ENCODE results near the gene BRD3. TPM values are rescaled to one million over a fixed set of nuclear protein-coding genes. Genes with fewer than 3 reads are reported as not detected.

BRD3 gene
- total RNA-seq, 2 experiments from 2014 or later = 32.7 to 37.7 TPM

- H3K4me1 Mint-ChIP-seq (ENCODE audit: low read depth) = no peaks in the 10 kb centered on the region
- CTCF ChIA-PET = interaction anchor here (1.8 to 2.2 kb wide), 2 partner anchors 11 to 18 kb away, joined by 7 read pairs; no protein-coding TSS in a partner anchor
- no peak overlapping the region for H3K4me3 Mint-ChIP-seq
- DNase-seq (no peak), ATAC-seq (no peak)
- no peaks in the 10 kb centered on the region for H3K36me3 Mint-ChIP-seq (ENCODE audit: low read depth)
- POLR2A ChIA-PET = no interaction called here
- intact Hi-C loops (cut with micrococcal nuclease) = no loop called here
- H3K27ac Mint-ChIP-seq = no peak overlapping the region
- H3K9me3 Mint-ChIP-seq = no peaks in the 10 kb centered on the region
- TF ChIP-seq, protein P1, sequence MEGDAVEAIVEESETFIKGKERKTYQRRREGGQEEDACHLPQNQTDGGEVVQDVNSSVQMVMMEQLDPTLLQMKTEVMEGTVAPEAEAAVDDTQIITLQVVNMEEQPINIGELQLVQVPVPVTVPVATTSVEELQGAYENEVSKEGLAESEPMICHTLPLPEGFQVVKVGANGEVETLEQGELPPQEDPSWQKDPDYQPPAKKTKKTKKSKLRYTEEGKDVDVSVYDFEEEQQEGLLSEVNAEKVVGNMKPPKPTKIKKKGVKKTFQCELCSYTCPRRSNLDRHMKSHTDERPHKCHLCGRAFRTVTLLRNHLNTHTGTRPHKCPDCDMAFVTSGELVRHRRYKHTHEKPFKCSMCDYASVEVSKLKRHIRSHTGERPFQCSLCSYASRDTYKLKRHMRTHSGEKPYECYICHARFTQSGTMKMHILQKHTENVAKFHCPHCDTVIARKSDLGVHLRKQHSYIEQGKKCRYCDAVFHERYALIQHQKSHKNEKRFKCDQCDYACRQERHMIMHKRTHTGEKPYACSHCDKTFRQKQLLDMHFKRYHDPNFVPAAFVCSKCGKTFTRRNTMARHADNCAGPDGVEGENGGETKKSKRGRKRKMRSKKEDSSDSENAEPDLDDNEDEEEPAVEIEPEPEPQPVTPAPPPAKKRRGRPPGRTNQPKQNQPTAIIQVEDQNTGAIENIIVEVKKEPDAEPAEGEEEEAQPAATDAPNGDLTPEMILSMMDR (IDR thresholded peaks at IDR 0.05) = no peak
- H3K27me3 Mint-ChIP-seq = peaks cover 2% of the 10 kb centered on the region
These were observed 62.9 kb downstream of the BRD3 start for GRCh38 chr9:134004881-134005280.

DNA sequence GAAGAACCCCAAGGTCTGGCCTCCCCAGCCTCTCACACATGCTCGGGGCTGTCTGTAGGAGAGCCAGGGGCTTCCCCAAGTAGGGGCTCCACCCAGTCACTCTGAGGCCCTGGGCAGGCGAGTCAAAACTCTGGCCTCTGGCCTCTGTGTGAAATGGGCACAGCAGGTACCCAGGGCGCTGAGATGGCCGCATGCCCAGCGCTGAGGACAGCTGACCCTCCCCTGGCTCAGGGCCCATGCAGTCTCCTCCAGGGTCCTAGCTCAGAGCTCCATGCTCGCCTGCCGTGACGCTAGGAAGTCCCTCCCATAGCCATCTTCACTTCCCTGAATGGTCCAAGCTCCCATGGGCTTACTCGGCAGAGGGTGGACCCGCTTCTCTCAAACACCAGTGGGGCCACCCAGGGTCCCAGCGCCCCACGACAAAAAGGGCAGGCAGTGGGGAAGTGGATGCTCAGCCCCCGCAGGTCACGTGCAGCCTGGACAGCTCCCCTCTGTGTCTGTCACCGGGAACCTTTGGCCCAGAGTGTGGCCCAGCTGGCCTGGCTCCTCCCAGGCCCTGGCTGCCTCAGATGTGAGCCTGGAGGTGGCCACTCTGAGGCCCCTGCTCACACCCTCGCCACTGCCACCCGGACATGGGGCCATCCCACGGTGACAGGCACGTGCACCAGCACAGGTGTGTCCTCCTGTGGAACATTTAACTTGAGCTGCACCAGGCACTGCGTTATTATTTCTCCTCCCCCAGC, 63.5 kb downstream of the BRD3 start:
- Mint-ChIP-seq H3K27ac (no peak overlapping the region), H3K4me1 (ENCODE audit: low read depth) (no peaks in the 10 kb centered on the region), H3K4me3 (no peak overlapping the region), H3K9me3 (no peaks in the 10 kb centered on the region), H3K36me3 (ENCODE audit: low read depth) (no peaks in the 10 kb centered on the region), H3K27me3 (peaks cover 2% of the 10 kb centered on the region)
- TF ChIP-seq, protein P1 (IDR thresholded peaks at IDR 0.05) = no peak
- intact Hi-C loops (cut with micrococcal nuclease) = no loop called here
- ChIA-PET POLR2A (no interaction called here), CTCF (interaction anchor here (0.6 to 2.2 kb wide), 3 partner anchors 11 to 1487 kb away, joined by 3 to 7 read pairs (median 7); no protein-coding TSS in a partner anchor)
- ATAC-seq (no peak), DNase-seq (no peak)

- Mint-ChIP-seq H3K9me3 (no peaks in the 10 kb centered on the region), H3K4me1 (ENCODE audit: low read depth) (no peaks in the 10 kb centered on the region), H3K27ac (no peak overlapping the region), H3K4me3 (no peak overlapping the region), H3K36me3 (ENCODE audit: low read depth) (no peaks in the 10 kb centered on the region), H3K27me3 (peaks cover 2% of the 10 kb centered on the region)
- no peak for ATAC-seq
- intact Hi-C loops (cut with micrococcal nuclease) = no loop called here
- ChIA-PET POLR2A (no interaction called here), CTCF (no interaction called here)
- no peak for DNase-seq
- TF ChIP-seq, protein P1 (IDR thresholded peaks at IDR 0.05) = no peak
These were observed 64.6 kb downstream of the BRD3 start for GRCh38 chr9:134003237-134003636.

- no peak overlapping the region for H3K27ac Mint-ChIP-seq
- DNase-seq = no peak
- H3K4me3 Mint-ChIP-seq = no peak overlapping the region
- no peak for ATAC-seq
- H3K36me3 Mint-ChIP-seq (ENCODE audit: low read depth) = no peaks in the 10 kb centered on the region
- peaks cover 2% of the 10 kb centered on the region for H3K27me3 Mint-ChIP-seq
- TF ChIP-seq, protein P1 (IDR thresholded peaks at IDR 0.05) = no peak
- no peaks in the 10 kb centered on the region for H3K4me1 Mint-ChIP-seq (ENCODE audit: low read depth)
- ChIA-PET POLR2A (interaction anchor here (1.3 kb wide), 1 partner anchor 9 kb away, joined by 5 read pairs; no protein-coding TSS in a partner anchor), CTCF (no interaction called here)
- intact Hi-C loops (cut with micrococcal nuclease) = no loop called here
- no peaks in the 10 kb centered on the region for H3K9me3 Mint-ChIP-seq
These were observed 65.0 kb downstream of the BRD3 start for GRCh38 chr9:134002796-134003195.

- H3K9me3 Mint-ChIP-seq = no peaks in the 10 kb centered on the region
- H3K4me1 Mint-ChIP-seq (ENCODE audit: low read depth) = no peaks in the 10 kb centered on the region
- H3K27me3 Mint-ChIP-seq = peaks cover 2% of the 10 kb centered on the region
- ATAC-seq (no peak), DNase-seq (no peak)
- no peak overlapping the region for H3K4me3 Mint-ChIP-seq
- ChIA-PET POLR2A (no interaction called here), CTCF (no interaction called here)
- intact Hi-C loops (cut with micrococcal nuclease) = no loop called here
- TF ChIP-seq, protein P1 (IDR thresholded peaks at IDR 0.05) = no peak
- no peaks in the 10 kb centered on the region for H3K36me3 Mint-ChIP-seq (ENCODE audit: low read depth)
- no peak overlapping the region for H3K27ac Mint-ChIP-seq
These were observed 68.0 kb downstream of the BRD3 start for GRCh38 chr9:133999851-134000265.

Data from activated CD8-positive, alpha-beta T cell treated with anti-CD3 and anti-CD28 coated beads for 36 hours (primary cell).